Measurements from ENCODE around the gene CCL4.
"Not testable (repeated sequence)": the region's sequence is repeated elsewhere in the genome, so short reads cannot be mapped to it uniquely, and the experiment has no call there.

Gene CCL4

DNA sequence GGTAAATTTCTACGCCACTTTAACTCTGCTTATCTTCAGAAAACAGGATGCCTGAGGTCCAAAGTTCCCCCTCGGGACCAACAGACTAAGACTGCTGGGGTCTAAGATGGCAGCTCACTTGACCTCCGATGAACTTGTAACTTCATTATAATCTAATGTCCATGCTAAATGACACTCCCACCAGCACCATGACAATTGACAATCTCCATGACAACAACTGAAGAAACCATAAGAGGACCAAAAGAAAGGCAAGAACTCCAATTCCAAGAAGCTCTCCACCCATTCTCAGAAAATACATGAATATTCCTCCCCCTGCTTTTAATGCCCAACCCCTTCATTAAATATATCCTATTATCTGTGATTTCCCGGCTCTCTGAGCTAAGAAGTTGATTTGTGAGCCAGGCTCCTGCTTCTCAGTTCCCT lies 7.5 kb downstream of the CCL4 start:
- Histone ChIP-seq H3F3A (ENCODE audit: control insufficient read depth, insufficient read depth) (no peaks in the 10 kb centered on the region), H3K9me2 (replicated peaks; ENCODE audit: control insufficient read depth, low read length) (no peaks in the 10 kb centered on the region), H3K36me3 (ENCODE audit: control insufficient read depth, low read length) (no peaks in the 10 kb centered on the region), H3K9me3 (ENCODE audit: control insufficient read depth, insufficient read depth, low read length) (no peaks in the 10 kb centered on the region), H4K20me1 (ENCODE audit: control insufficient read depth, insufficient read depth, low read depth, low read length) (no peaks in the 10 kb centered on the region), H3K27me3 (ENCODE audit: control insufficient read depth, low read length) (peaks cover 42% of the 10 kb centered on the region), H3K27ac (ENCODE audit: low read depth, low read length) (no peak overlapping the region), H3K4me1 (ENCODE audit: control insufficient read depth, low read length) (no peaks in the 10 kb centered on the region), H3K79me2 (ENCODE audit: control insufficient read depth, low read length) (no peaks in the 10 kb centered on the region), H3K4me3 (ENCODE audit: low read length) (no peak overlapping the region), H3K4me2 (ENCODE audit: low read length) (no peak overlapping the region)
- no peak for TF ChIP-seq EZH2phosphoT487 (IDR thresholded peaks at IDR 0.05; ENCODE audit: borderline replicate concordance, low read length)

DNA sequence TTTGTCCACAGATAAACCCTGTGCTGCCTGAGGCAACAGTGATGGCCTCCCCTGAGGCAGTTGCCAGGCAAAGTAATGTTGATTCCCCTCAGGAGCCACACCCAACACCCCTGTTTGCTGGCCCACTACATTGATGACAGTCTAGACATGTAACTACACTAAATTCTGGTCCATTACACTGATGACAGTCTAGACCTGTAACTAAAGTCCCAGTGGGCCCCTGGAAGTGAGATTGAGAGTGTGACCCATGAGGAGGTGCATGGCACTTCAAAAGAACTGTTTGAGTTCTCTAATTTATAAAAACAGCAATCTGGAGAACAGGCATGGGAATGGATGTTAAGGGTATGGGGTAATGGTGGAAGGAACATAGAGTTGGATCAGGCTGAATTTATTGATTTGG lies 8.9 kb downstream of the CCL4 start:
- Histone ChIP-seq H3K9me2 (replicated peaks; ENCODE audit: control insufficient read depth, low read length) (no peaks in the 10 kb centered on the region), H3K4me2 (ENCODE audit: low read length) (no peak overlapping the region), H3K9me3 (ENCODE audit: control insufficient read depth, insufficient read depth, low read length) (no peaks in the 10 kb centered on the region), H4K20me1 (ENCODE audit: control insufficient read depth, insufficient read depth, low read depth, low read length) (no peaks in the 10 kb centered on the region), H3K36me3 (ENCODE audit: control insufficient read depth, low read length) (no peaks in the 10 kb centered on the region), H3K4me1 (ENCODE audit: control insufficient read depth, low read length) (no peaks in the 10 kb centered on the region), H3K27ac (ENCODE audit: low read depth, low read length) (no peak overlapping the region), H3K4me3 (ENCODE audit: low read length) (no peak overlapping the region), H3K79me2 (ENCODE audit: control insufficient read depth, low read length) (no peaks in the 10 kb centered on the region), H3F3A (ENCODE audit: control insufficient read depth, insufficient read depth) (no peaks in the 10 kb centered on the region), H3K27me3 (ENCODE audit: control insufficient read depth, low read length) (peaks cover 39% of the 10 kb centered on the region)
- TF ChIP-seq CTCF (IDR thresholded peaks at IDR 0.05; ENCODE audit: low read depth, low read length, poor library complexity, severe bottlenecking) (no peak), EZH2phosphoT487 (IDR thresholded peaks at IDR 0.05; ENCODE audit: borderline replicate concordance, low read length) (no peak)

DNA sequence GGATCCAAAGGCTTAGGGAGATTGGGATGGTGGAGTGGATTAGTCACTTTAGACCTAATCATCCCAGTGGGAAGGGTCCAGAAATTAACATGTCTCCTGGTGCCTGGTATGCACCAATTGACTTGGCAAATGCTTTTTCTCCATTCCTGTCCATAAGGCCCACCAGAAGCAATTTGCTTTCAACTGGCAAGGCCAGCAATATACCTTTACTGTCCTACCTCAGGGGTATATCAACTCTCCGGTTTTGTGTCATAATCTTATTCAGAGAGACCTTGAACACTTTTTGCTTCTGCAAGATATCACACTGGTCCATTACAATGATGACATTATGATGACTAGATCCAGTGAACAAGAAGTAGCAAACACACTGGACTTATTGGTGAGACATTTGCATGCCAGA lies 9.5 kb downstream of the CCL4 start:
- H3K36me3 ChIP-seq (ENCODE audit: control insufficient read depth, low read length); H3K27ac ChIP-seq (ENCODE audit: low read depth, low read length); H4K20me1 ChIP-seq (ENCODE audit: control insufficient read depth, insufficient read depth, low read depth, low read length); H3K4me3 ChIP-seq (ENCODE audit: low read length); H3K9me3 ChIP-seq (ENCODE audit: control insufficient read depth, insufficient read depth, low read length); H3K79me2 ChIP-seq (ENCODE audit: control insufficient read depth, low read length); H3K4me2 ChIP-seq (ENCODE audit: low read length); H3K4me1 ChIP-seq (ENCODE audit: control insufficient read depth, low read length); H3F3A ChIP-seq (ENCODE audit: control insufficient read depth, insufficient read depth); H3K9me2 ChIP-seq (replicated peaks; ENCODE audit: control insufficient read depth, low read length): not testable (repeated sequence)
- peaks cover 40% of the 10 kb centered on the region for H3K27me3 ChIP-seq (ENCODE audit: control insufficient read depth, low read length)

DNA sequence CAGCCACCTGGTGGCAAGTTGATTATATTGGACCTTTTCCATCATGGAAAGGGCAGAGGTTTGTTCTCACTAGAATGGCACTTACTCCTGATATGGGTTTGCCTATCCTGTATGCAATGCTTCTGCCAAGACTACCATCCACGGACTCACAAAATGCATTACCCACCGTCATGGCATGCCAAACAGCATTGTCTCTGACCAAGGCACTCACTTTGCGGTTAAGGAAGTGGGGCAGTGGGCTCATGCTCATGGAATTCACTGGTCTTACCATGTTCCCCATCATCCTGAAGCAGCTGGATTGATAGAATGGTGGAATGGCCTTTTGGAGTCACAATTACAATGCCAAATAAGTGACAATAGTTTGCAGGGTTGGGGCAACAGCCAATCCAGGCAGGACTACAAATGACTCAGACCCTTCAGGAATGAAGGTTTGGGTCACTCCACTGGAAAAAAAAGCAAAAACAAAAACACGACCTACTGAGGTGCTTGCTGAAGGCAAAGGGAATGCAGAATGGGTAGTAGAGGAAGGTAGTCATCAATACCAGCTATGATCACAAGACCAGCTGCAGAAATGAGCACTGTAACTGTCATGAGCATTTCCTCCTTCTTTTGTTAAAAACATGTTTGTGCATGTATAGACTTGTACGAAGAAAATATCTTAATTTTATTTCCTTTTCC lies 11.5 kb downstream of the CCL4 start:
- not testable (repeated sequence) for H3K36me3 ChIP-seq (ENCODE audit: control insufficient read depth, low read length); H3K79me2 ChIP-seq (ENCODE audit: control insufficient read depth, low read length); H3K4me2 ChIP-seq (ENCODE audit: low read length); H3K4me3 ChIP-seq (ENCODE audit: low read length); H3K9me3 ChIP-seq (ENCODE audit: control insufficient read depth, insufficient read depth, low read length); H3K9me2 ChIP-seq (replicated peaks; ENCODE audit: control insufficient read depth, low read length); H4K20me1 ChIP-seq (ENCODE audit: control insufficient read depth, insufficient read depth, low read depth, low read length); H3F3A ChIP-seq (ENCODE audit: control insufficient read depth, insufficient read depth); H3K4me1 ChIP-seq (ENCODE audit: control insufficient read depth, low read length); H3K27ac ChIP-seq (ENCODE audit: low read depth, low read length)
- peaks cover 44% of the 10 kb centered on the region for H3K27me3 ChIP-seq (ENCODE audit: control insufficient read depth, low read length)

DNA sequence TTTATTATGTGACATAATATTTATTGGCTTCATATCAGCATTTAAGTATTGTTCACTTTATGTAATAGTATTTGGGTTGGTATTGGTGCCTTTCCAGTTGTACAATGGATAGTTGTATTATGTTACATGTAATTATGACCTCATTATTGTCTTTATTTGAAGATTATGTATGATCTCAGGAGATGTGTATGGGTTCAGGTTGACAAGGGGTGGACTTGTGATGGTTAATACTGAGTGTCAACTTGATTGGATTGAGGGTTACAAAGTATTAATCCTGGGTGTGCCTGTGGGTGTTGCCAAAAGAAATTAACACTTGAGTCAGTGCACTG lies 12.0 kb downstream of the CCL4 start:
- H3F3A ChIP-seq (ENCODE audit: control insufficient read depth, insufficient read depth); H3K4me2 ChIP-seq (ENCODE audit: low read length); H3K79me2 ChIP-seq (ENCODE audit: control insufficient read depth, low read length); H3K4me1 ChIP-seq (ENCODE audit: control insufficient read depth, low read length); H3K27ac ChIP-seq (ENCODE audit: low read depth, low read length); H3K9me2 ChIP-seq (replicated peaks; ENCODE audit: control insufficient read depth, low read length); H4K20me1 ChIP-seq (ENCODE audit: control insufficient read depth, insufficient read depth, low read depth, low read length); H3K36me3 ChIP-seq (ENCODE audit: control insufficient read depth, low read length); H3K4me3 ChIP-seq (ENCODE audit: low read length); H3K9me3 ChIP-seq (ENCODE audit: control insufficient read depth, insufficient read depth, low read length): not testable (repeated sequence)
- peaks cover 41% of the 10 kb centered on the region for H3K27me3 ChIP-seq (ENCODE audit: control insufficient read depth, low read length)

All from DOHH2 (cell line).